ENCODE data around the gene RNASE1.
"Not testable (repeated sequence)": the region's sequence is repeated elsewhere in the genome, so short reads cannot be mapped to it uniquely, and the experiment has no call there.

The RNASE1 gene

DNA sequence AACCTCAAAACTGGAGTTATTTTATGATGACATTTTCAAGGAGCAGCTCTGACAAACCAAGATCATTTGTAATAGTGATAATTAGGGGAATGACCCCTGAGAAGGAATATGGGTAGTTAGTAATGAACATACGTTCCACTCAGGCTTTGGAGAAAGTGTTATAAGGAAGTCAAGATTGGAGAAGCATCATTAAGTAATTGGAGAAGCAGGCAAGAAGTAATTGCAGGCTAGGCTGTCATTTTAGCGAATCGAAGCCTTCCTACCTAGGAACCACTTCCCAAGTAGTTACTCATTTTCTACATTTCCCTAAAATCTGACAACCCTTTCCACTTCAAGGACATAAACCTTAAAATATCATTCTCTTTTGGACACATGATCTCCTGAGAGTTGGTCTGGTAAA lies 33.2 kb downstream of the RNASE1 start:
- DNase-seq, result no peak

DNA sequence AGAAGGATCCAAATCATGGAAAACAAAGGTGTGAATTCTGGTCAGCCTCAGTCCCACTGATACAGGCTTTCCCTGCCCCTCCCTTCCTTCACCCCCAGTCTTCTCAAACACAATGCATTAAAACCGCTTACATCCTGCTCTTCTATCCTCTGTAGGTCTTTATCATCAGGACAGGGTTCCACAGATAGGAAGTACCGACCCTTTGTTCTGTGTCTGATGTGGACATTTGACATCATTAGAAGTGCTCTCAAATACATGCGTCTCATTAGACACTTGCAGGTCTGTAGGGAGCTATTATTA lies 34.1 kb downstream of the RNASE1 start:
- no peak for DNase-seq

DNA sequence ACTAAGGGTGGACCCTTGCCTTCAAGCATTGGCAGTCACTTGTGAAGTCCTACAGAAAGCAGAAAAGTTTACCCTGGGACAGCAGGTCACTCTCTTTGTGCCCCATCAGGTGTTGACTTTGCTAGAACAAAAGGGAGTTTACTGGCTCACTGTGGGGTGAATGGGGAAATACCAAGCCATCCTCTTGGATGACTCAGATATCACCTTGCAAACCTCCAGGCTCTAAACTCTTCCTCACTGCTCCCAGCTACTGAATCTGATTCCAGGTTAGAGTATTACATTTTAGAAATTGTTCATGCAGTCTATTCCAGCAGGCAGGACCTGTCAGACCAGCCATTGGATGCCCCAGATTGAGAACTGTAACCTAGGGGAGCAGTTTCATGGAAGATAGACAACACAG lies 41.7 kb downstream of the RNASE1 start:
- no peak for DNase-seq

DNA sequence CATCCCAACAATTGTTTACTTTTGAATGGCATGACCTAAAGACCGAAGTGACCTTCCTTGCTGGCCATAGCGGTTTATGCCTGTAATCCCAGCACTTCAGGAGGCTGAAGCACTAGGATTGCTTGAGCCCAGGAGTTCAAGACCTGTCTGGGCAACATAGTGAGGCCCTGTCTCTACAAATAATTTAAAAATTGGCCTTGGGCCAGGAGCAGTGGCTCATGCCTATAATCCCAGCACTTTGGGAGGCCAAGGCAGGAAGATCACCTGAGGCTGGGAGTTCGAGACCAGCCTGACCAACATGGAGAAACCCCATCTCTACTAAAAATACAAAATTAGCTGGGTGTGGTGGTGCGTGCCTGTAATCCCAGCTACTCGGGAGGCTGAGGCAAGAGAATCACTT lies 43.2 kb downstream of the RNASE1 start:
- not testable (repeated sequence) for DNase-seq

DNA sequence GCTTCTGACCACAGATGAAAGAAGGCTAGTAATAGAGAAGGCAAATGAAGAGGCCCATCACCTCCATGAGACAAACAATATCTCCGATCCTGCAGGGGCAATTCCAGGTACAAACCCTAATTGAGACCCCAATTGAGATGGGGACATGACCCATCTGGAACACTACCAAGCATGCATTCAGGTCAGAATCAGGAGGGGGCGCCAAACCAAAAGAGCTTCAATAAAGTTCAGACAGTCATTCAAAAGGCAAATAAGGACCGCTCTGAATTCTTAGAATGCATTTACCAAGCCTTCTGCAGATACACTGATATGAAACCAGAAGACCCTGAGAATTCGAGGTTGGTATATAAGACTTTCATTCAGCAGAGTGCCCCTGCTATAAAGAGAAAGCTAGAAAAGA lies 44.7 kb downstream of the RNASE1 start:
- no peak for DNase-seq

DNA sequence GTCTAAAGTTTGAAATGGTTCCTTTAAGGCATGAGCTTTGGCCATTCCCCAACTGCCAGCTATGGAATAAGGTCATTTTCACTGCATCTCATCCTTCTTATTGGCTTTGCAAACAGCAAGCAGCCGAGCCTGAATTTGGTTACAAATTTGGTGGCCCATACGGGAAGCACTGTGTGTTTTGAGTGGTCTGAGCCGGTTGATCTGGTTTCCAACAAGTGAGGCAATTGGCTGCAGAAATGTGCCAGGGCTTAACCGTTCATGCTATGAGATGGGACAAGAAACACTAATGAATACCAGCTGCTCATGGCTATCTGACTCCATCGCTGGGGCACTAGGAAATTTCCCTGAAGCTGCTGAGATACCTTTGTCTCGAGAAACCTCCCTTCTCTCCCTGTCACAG lies 47.6 kb downstream of the RNASE1 start:
- no peak for DNase-seq

DNA sequence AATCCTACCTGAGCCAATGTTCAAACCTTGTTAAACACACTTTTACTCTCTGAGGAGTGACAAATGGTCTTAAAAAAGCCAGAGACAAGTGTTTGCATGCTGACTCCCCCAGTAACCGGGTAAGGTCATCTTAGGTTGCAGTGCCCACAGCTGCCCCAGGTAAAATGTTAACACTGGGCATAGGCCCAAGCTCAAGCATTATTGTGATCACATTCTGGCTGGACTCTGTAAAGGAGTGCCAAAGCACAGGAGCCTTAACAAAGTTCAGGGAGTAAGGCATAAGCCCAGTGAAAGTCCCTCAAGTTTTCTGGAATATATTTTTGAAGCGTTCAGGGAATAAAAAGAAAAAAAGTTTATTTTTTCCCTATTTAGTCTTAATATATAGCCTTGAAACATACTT lies 48.3 kb downstream of the RNASE1 start:
- no peak for DNase-seq

DNA sequence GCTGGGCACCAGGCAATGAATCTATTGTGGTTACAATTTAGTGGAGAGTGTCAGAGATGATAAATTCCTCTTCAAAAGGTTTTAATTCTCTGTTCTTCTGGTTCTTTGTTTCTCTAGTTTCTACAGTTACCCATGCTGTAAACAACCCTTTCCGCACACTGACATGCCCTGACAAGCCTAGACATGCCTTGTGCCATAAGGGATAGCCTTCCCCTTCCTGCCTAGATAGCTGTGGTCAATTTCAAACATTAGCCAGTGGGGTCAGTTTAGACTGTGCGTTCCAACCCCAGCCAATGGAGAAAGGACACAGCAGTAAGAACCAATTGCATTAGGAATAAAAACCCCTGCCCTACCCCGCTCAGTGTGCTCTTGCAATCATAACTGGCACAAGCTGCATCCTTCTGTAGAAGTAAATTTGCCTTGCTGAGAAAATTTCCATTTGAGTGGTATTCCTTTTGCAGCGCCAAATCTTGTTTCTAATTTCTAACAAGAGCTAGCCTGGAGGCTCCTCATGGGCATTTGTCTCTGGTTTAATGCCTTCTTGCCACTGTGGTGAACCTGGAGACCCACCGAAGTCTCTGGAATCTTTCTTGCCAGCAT lies 50.6 kb downstream of the RNASE1 start:
- no peak for DNase-seq

All from NCI-H345 (cell line).